ENCODE measurements around the gene TMEM198. TPM values are rescaled to one million over a fixed set of nuclear protein-coding genes. Genes with fewer than 3 reads are reported as not detected.

TMEM198 gene
- total and polyA plus RNA-seq, 4 donors, result 1.3 to 7.1 (median 4.3) TPM

- no peak overlapping the region for H3K4me3 ChIP-seq
- H3K27me3 ChIP-seq (ENCODE audit: control insufficient read depth in 3 of 3, insufficient read depth in 3 of 3, low read length in 2 of 3), result peaks cover 0 to 55% (median 28%) of the 10 kb centered on the region in 3 donors
- H3K9me3 ChIP-seq (ENCODE audit: control insufficient read depth in 4 of 4, insufficient read depth in 3 of 4, low read length in 3 of 4), result peaks cover 0 to 3% (median 0%) of the 10 kb centered on the region in 4 donors
- 60 to 72% methylated on average over 17 of the region's 17 CpGs for WGBS, 2 donors
- H3K36me3 ChIP-seq (ENCODE audit: control insufficient read depth in 4 of 4, insufficient read depth in 4 of 4, low read length in 4 of 4), result no peaks in the 10 kb centered on the region
- peaks cover 0 to 37% (median 2%) of the 10 kb centered on the region in 5 donors for H3K4me1 ChIP-seq (ENCODE audit: control insufficient read depth in 5 of 5, insufficient read depth in 5 of 5, low read length in 5 of 5)
- DNase-seq (no peak), ATAC-seq (ENCODE audit: insufficient read depth, low FRiP score) (no peak)
- H3K27ac ChIP-seq (ENCODE audit: low read depth in 1 of 2, low read length in 1 of 2), result no peak overlapping the region
- no peak overlapping the region for H3K9ac ChIP-seq (ENCODE audit: insufficient read depth in 1 of 2, low read length in 2 of 2)
- no peak for TF ChIP-seq CTCF (IDR thresholded peaks at IDR 0.05; ENCODE audit: control extremely low read depth, extremely low read depth)
Observed at GRCh38 chr2:219515874-219516629, 27.8 kb upstream of the TMEM198 start.

DNA sequence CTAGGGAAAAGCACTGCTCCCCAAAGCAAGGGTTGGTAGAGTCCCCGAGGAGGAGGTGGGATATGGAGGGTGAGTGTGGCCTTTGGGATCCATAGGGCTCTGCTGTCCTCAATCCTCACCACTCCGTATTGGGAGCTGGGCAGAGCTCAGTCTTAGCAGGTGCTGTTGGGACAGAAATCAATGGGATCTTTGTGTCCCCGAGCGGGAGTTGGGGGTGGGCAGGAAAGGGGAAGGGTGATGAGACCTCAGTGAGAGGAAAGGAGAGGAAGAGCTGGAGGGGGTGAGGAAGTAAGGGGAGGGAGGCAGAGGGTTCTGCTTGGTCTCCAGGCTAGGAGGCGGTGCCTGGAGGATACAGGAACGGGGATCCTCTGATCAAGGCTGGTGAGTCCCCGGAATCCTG, 26.9 kb upstream of the TMEM198 start:
- no peak overlapping the region for H3K4me3 ChIP-seq
- H3K27me3 ChIP-seq (ENCODE audit: control insufficient read depth in 3 of 3, insufficient read depth in 3 of 3, low read length in 2 of 3), result peaks cover 0 to 58% (median 30%) of the 10 kb centered on the region in 3 donors
- WGBS, 2 donors, result 27 to 44% methylated on average over 7 of the region's 7 CpGs
- DNase-seq, result no peak
- H3K27ac ChIP-seq (ENCODE audit: low read depth in 1 of 2, low read length in 1 of 2), result no peak overlapping the region
- no peak overlapping the region for H3K9ac ChIP-seq (ENCODE audit: insufficient read depth in 1 of 2, low read length in 2 of 2)
- no peaks in the 10 kb centered on the region for H3K36me3 ChIP-seq (ENCODE audit: control insufficient read depth in 4 of 4, insufficient read depth in 4 of 4, low read length in 4 of 4)
- ATAC-seq (ENCODE audit: insufficient read depth, low FRiP score), result no peak
- H3K9me3 ChIP-seq (ENCODE audit: control insufficient read depth in 4 of 4, insufficient read depth in 3 of 4, low read length in 3 of 4), result peaks cover 0 to 3% (median 0%) of the 10 kb centered on the region in 4 donors
- no peak for TF ChIP-seq CTCF (IDR thresholded peaks at IDR 0.05; ENCODE audit: control extremely low read depth, extremely low read depth)
- H3K4me1 ChIP-seq (ENCODE audit: control insufficient read depth in 5 of 5, insufficient read depth in 5 of 5, low read length in 5 of 5), result peaks cover 0 to 43% (median 2%) of the 10 kb centered on the region in 5 donors

DNA sequence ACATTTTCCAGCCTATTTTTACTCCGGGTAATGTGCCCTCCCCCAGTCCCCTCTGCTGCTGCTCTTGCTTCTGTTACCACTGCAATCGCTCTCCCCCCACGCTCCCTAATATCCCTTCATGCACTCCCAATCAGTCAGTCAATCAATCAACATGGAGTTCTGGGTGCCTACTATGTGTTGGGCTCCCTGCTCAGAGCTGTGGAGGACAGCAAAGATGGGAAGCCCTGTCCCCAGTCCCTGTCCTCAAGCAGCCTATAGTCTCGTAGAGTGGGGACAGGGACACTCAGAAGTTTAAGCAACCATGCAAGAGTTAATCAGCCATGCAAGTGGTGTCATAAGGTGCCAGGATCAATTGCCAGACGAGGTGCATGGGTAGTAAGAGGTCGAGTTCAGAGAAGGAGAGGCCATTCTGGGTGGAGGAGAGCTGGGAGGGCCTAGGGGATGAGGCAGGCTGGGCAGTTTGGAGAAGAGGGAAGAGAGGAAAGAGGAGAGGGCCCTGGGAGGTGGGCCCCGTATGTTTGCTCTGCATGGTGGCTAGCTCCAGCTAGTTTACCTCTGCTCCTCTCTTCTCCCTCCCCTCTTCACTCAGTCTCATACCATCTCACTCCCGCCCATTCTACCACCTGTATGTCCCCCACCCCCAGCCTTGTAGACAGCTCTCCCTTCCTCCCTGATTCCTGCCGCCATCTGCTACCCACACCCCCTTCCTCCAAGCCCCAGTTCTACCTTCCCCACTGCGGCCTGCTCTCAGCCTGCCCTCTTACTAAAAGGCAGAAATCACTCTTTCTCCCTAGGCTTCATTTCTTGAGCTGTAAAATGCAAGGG, 25.7 kb upstream of the TMEM198 start:
- H3K9me3 ChIP-seq (ENCODE audit: control insufficient read depth in 4 of 4, insufficient read depth in 3 of 4, low read length in 3 of 4), result peaks cover 0 to 3% (median 0%) of the 10 kb centered on the region in 4 donors
- peaks cover 0 to 36% (median 0%) of the 10 kb centered on the region in 5 donors for H3K4me1 ChIP-seq (ENCODE audit: control insufficient read depth in 5 of 5, insufficient read depth in 5 of 5, low read length in 5 of 5)
- peak overlapping the region in 1 of 2 donors; percentile 23 for H3K9ac ChIP-seq (ENCODE audit: insufficient read depth in 1 of 2, low read length in 2 of 2)
- DNase-seq (no peak), ATAC-seq (ENCODE audit: insufficient read depth, low FRiP score) (no peak)
- TF ChIP-seq CTCF (IDR thresholded peaks at IDR 0.05; ENCODE audit: control extremely low read depth, extremely low read depth), result no peak
- H3K27me3 ChIP-seq (ENCODE audit: control insufficient read depth in 3 of 3, insufficient read depth in 3 of 3, low read length in 2 of 3), result peaks cover 0 to 55% (median 23%) of the 10 kb centered on the region in 3 donors
- H3K27ac ChIP-seq (ENCODE audit: low read depth in 1 of 2, low read length in 1 of 2), result no peak overlapping the region
- WGBS, 2 donors, result 61 to 70% methylated on average over 10 of the region's 10 CpGs
- H3K36me3 ChIP-seq (ENCODE audit: control insufficient read depth in 4 of 4, insufficient read depth in 4 of 4, low read length in 4 of 4), result no peaks in the 10 kb centered on the region
- H3K4me3 ChIP-seq, result no peak overlapping the region

All from lung (tissue), 12 donors.